Muscle of arm (tissue), 12 donors: Measurements from ENCODE around the gene SEC22B. TPM values are rescaled to one million over a fixed set of nuclear protein-coding genes. Genes with fewer than 3 reads are reported as not detected.
"Not testable (repeated sequence)": the region's sequence is repeated elsewhere in the genome, so short reads cannot be mapped to it uniquely, and the experiment has no call there.

Experiments
- DNase-seq: peaks from one replicate; pipeline ENCODE4 v3.0.0-alpha.2; 2013
- polyA plus RNA-seq, 12 donors: library from polyadenylated mRNA; unstranded; fragments of 120-200 nt; gene quantifications; one replicate each; pipeline ENCODE4 v1.2.1, GENCODE V29; 2013; ENCODE audit not compliant: insufficient read length in 12 of 12

The SEC22B gene
- polyA plus RNA-seq, 12 donors: 19.1 to 80.6 (median 29.5) TPM

GRCh38 chr1:120120525-120120924, 55.8 kb downstream of the SEC22B start:
- DNase-seq: not testable (repeated sequence)

DNA sequence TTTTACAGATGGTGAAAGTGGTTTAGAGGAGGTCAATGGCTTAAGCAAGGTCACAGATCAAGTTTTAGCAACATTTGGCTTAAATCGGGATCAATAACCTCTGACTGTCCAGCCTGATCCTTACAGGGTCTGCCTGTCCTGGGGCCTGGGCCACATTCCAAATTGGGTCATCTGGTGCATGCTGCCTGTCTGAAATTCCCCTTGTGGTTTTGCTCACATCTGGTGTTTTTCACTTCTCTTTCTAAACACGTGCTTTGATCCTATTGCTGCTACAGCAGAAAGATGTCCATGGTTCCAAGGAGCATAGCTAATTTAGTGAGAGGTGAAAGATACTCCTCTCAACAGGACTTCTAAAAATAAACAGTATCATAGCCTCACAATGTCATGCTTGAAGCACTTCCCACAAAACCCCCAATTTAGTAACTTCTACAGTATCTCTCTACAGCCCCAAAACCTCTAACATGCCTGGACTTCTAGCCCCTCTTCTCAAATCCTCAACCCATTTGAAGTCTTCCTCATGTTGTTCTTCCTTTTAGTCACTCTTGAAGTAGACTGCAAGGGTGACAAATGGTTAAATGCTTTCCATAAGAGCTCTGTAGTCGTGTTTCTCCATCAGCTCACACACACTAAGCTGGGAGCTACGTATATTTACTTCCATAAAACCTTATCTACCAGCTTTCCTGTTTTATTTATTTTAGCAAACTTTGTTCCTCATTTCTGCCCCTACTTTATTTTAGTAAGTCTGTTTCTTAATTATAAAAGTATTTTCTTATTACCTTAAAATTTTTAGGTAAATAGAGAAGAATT, 58.7 kb downstream of the SEC22B start:
- not testable (repeated sequence) for DNase-seq

- not testable (repeated sequence) for DNase-seq
These were observed 60.2 kb downstream of the SEC22B start for GRCh38 chr1:120116094-120116493.

DNA sequence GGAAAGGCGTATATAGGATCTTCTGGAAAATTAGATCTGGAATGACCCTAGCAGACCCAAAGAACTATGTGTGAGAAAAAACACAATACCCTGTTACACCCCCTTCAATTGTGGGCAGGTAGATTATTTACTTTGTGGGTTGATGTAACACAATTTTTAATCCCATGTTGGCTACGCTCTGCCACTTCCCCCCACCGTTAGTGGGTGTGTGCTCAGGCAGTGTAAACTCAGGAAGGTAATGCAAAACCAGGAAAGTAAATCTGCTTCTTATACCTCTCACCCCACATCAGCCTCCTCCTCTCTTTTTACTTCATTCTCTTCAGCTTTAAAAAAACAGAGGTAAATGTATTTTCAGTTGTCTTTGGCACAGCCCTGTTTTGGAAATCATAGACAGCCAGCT, 63.2 kb downstream of the SEC22B start:
- not testable (repeated sequence) for DNase-seq

DNA sequence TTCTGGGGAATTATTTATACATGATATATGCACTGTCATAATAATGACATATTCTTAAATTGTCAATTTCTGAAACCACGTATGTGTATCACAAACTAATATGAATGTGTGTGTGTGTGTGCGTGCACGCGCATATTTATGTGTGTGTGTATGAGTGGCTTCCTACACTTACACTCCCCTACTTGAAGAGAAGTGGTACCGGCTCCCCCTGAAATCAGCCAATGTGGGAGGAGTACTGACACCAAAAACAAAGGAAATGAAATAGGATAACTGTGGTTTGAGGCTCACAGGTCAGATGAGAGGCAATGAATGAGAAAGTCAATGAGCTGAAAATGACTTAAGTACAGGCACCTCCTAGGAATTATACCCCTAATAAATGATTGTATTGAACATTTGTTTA, 64.1 kb downstream of the SEC22B start:
- not testable (repeated sequence) for DNase-seq

GRCh38 chr1:120111771-120112170, 64.5 kb downstream of the SEC22B start:
- not testable (repeated sequence) for DNase-seq

- DNase-seq: not testable (repeated sequence)
These were observed 65.3 kb downstream of the SEC22B start for GRCh38 chr1:120111008-120111407.

GRCh38 chr1:120109656-120110055, 66.7 kb downstream of the SEC22B start:
- not testable (repeated sequence) for DNase-seq

- DNase-seq: not testable (repeated sequence)
These were observed 67.1 kb downstream of the SEC22B start for GRCh38 chr1:120109180-120109579.

DNA sequence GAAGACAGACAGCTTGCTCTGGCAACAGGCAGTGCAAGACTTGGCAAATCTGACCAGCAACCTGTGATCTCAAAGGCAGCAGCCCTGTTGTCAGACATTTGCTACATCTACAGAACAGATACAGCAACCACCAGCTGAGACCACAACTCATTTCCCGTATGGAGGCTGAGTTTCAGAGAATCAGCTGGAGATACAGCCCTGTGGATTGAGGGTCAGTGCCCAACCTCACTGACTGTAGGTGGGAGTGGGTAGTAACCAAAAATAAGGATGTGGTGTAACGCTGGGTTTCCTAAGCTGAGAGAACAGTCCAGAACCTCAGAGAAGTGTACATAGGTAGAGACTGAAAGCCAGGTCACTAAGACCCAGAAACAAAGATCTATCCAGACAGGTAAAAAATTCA, 71.0 kb downstream of the SEC22B start:
- not testable (repeated sequence) for DNase-seq

GRCh38 chr1:120103768-120104167, 72.6 kb downstream of the SEC22B start:
- DNase-seq: not testable (repeated sequence)

DNA sequence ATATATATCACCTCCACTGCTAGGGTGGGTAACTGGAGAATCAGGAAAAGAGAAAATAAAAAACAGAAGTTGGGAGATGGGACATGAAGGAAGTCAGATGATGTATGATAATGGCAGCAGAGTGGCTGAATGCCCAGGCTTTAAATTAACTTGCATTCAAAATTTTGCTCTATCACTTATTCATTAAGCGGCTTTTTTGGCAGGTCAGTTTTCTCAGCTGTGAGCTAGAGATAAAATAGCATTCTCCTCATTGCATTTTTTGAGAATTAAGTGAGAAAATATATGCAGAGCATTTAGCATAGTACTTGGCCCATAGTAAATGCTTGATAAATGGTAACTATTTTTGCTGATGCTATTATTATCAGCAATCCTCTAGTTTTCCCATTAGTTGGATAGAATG, 74.7 kb downstream of the SEC22B start:
- not testable (repeated sequence) for DNase-seq

Other genes starting within 250 kb of the SEC22B start
- 10 to 100 TPM in 11 of 12 donors, not detected in 1; 41.5 to 81.8 (median 55.4) TPM for gene NOTCH2, start 106.9 kb downstream of the SEC22B start, polyA plus RNA-seq
- 10 to 100 TPM in 7 of 12 donors, 1 to 10 TPM in 4, not detected in 1; 7.7 to 31.4 (median 11.2) TPM for gene NBPF8, start 238.5 kb upstream of the SEC22B start, polyA plus RNA-seq